GM12873 (cell line): Measurements from ENCODE around the gene CEP170B.

Source experiments
- TF ChIP-seq, protein P1 (sequence below): IDR thresholded peaks from 2 replicates; pipeline ENCODE4 v1.5.1; 2012; ENCODE audit warnings: low read depth, mild to moderate bottlenecking, moderate library complexity, low read length, control low read depth; ENCODE audit not compliant: insufficient read depth; ENCODE audit errors: missing control alignments

CEP170B gene

DNA sequence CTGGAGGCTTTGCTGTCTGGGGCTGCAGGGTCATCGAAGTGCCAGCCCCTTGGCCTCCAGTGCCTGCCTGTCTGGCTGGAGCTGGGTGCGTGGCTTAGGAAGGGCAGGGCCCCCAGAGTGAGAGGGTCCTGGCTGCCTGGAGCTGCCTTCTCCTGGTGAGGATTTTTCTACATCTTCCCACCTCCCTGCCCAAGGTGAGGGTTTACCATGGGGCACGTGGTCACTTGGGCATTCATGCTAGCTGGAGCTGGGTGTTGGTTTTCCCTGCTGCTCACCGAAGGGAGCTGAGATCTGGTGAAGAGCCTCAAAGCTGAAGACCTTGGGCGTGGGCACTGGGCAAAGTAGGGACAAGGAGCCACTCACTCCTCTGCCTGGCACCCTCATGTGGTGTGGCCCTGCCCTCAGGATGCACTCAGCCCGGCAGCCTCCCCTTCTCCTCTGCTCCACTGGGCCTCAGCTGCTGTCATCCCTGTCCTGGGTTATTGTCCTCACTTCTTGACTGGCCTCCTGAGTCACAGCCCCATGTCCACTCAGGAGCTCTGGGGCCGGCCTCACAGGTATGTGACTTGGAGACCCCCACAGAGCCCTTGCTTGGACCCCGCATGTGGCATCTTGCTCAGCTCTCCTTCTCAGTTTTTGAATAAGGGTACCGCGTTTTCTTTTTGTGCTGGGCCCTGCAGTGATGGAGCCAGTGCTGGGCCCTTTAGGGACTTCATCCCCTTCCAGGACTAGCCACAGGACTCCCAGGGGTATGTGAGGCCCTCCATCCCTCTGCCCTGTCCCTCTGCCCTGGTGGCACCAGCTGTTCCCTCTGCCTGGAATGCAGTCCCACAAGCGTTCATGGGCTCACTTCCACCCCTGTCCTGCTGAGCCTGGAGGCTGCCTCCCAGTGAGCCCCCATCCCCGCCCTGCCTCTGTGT lies 1.6 kb downstream of the CEP170B start:
- TF ChIP-seq, protein P1, sequence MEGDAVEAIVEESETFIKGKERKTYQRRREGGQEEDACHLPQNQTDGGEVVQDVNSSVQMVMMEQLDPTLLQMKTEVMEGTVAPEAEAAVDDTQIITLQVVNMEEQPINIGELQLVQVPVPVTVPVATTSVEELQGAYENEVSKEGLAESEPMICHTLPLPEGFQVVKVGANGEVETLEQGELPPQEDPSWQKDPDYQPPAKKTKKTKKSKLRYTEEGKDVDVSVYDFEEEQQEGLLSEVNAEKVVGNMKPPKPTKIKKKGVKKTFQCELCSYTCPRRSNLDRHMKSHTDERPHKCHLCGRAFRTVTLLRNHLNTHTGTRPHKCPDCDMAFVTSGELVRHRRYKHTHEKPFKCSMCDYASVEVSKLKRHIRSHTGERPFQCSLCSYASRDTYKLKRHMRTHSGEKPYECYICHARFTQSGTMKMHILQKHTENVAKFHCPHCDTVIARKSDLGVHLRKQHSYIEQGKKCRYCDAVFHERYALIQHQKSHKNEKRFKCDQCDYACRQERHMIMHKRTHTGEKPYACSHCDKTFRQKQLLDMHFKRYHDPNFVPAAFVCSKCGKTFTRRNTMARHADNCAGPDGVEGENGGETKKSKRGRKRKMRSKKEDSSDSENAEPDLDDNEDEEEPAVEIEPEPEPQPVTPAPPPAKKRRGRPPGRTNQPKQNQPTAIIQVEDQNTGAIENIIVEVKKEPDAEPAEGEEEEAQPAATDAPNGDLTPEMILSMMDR, result no peak

DNA sequence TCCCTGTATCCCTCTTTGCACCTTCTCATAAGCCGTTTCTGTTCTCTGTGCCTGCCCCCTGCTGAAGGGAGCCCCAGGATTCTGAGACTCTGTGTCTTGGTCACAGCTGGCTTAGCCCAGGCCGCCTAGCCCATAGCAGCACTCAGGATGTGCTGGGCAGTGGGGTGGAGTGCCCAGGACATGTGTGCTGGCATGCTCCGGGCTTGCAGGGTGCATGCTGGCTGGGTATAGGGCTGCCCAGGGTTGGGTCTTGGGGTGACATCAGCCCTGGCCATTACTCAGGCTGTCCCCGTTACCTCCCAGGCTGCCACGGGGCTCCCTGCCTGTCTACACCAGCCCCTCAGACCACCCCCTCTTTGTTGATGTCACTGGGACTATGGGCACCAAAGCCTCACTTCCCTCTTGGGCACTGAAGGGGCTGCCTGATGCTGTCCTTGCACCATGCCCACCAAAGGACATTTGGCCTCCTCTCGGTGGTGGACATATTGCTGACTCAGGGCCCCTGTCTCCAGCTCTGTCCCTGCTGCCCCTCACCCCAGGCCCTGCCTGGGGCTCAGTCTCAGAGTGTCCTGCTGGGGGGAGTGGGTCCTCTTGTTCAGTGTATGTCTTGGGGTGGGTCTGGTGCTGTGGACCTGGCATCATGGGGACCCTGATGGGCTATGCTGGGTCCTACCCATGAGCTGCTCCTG lies 2.4 kb downstream of the CEP170B start:
- TF ChIP-seq, protein P1, result no peak

DNA sequence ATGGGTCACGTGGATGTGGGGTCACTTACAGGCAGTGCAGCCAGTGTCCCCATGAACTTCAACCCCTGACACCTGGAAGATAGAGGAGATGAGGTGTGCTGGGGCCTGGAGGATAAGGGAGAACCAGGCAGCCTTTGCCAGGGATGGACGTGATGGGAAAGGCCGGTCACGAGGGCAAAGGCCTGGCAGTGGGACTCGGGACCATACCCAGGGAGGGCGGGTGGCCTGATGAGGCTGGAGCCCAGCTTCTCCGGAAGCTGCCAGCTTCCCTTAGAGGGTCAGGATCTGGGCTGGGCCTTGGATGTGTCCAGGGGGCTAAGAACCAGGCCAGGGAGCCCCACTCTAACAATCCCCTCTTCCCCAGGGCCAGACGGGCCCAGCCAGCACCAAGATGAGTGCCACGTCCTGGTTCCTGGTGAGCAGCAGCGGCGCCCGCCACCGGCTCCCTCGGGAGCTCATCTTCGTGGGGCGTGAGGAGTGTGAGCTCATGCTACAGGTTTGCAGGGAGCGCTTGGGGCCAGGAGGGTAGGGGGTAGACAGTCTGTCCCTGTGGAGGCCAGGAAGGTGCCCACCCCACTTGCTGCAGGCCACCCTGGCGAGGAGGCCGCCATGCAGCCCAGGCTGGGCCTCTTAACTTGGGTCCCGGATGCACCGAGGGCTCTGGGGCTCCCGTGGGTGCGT lies 3.1 kb downstream of the CEP170B start:
- TF ChIP-seq, protein P1, result no peak

DNA sequence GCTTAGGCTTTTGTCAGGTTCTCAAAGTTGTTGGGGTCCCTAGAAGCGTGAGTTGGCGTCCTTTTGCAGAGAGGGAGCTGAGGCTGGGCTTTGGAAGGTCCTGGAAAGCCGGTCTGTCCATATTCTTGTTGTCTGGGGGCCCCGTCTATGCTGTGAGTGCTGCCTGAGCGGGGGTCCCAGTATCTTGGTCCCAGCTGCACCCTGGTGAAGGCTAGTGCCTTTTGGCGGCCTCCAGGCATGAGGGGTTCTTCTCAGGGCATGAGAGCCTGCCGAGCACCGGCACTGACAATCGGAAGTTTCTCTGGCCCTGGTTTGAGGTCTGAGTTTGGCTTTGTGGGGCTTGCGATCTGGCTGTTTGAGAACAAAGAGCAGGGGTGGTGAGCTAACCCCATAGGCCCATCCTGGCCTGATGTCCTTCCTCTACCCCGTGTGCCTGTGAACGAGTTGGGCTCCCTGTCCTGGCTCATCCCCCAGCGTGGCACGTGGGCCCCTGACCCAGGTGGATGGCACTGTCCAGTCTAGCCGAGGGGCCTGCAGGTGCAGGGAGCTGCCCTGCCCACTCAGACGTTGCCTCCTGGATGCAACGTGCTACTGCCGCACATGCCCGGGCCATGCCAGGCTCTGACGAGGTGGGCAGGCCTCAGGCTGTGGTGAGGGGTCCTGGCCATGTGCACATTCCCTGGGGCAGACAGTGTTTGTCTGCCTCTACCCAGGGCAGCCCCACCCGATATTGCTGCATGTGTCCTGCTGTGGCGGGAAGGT lies 3.9 kb downstream of the CEP170B start:
- TF ChIP-seq, protein P1, result no peak

DNA sequence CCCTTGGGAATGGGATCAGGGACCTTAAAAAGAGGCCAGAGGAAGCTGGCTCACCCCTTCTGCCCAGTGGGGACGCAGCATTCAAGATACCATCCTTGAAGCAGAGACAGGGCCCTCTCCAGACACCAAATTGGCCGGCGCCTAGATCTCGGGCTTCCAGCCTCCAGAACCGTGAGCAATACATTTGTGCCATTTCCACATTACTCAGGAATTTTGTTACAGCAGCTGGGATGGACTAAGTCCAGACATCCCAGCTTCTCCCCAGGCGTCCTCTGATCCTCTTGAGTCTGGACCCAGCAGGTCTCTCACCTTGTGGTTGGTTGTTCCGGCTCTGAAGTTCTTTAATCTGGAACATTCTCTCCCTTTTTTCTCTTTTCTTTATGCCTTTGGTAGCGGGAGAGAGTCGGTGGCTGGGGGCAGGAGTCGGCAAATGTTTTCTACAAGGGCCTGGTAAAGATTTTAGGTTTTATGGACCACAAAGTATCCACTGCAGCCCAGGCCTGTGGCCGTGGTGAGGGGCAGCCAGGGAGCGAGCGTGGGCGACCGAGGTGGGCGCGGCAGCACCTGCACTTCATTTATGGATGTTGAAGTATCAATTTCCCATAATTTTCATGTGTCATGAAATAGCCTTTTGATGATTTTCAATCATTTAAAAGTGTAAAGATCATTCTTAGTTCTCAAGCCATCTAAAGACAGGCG lies 4.8 kb downstream of the CEP170B start:
- TF ChIP-seq, protein P1, result no peak

DNA sequence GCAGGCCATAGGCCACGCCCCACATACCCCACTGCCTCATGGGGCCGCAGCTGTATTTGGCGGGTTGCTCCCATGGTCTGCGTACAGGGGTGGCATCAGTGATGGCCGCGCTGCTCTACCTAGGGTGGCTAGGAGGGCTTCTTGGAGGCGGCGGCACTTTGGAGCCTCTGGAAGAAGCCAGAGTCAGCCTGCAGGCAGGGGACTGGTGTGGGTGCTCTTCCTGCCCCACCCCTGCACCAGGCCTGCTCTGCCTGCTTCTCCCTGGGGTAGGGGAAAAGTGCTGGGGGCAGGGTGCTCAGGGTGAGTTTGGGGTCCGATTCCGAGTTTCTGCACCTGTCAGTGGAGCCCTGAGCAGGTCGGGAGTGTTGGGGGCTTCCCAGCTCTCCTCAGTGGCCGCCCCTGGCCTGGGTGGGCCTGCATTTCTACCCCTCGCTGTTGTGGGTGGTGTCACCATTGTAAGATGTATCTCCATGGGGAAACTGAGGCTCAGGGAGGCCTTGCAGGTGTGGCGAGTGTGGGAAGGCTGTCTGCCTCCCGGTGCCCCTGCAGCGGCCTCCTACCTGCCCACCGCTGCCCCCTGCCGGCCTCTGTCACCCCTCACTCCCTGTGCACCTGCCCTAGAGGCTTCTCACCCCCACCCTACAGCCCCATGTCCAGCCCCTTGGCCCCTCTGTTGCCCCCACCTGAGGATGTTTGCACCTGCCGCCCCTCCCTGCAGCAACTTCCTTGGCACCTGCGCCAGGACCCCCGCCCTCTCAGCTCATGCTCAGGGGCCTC lies 5.5 kb downstream of the CEP170B start:
- TF ChIP-seq, protein P1, result peak; percentile 44
